ENCODE results near the gene ACVR2A.

The ACVR2A gene

DNA sequence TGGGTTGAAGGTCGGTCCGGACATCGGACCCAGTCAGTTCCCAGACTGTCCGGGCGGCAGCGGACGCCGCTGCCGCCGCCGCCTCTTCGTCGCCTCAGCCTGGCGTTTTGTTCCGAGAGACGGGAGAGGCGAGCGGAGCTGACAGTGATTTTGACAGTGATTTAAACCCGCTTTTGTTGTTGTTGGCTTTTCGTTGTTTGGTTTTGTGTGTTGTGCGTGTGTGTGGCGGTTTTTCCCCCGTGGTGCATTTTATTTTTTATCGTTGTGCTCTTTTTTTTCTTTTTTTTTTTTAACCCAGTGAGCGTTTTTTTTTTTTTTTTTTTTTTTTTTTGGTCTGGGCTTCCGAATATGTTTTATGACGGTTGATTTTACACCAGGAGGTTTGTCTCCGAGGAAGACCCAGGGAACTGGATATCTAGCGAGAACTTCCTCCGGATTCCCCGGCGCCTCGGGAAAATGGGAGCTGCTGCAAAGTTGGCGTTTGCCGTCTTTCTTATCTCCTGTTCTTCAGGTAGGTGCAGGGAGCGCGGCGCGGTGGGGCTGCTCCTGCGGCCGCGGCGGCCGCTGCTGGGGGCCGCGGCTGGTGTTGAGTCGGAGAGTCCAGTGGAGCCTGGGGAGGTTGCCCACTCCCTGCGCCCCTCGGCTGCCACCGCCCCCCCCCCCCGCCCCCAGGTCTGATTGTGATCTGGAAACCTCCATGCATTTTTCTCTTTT is at the start of gene ACVR2A:
Gene ACVR2A, plus strand, starts transcription at position 333 of the 714 bp plus-strand sequence. Its CDS starts 124 bp downstream, at position 457.
- DNase-seq (ENCODE audit: low read depth) = peak; percentile 50

DNA sequence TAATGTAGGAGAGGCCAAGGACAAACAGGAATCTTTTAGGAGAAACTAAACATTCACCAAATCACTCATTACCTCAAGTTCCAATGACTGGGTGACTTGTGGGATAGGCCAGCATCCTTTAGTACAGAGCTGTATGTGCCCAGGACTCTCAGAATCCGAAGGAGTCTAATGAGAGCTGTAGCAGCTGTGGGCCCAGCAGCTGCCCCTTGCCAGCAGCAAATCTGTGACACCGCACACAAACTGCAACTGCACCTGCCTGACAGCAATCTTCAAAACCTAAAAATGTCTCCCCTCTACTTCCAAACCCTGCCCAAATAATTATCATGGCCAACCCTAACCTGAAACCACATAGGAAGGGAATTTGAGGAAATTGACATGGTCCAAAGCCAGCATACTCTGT is 44.5 kb upstream of the ACVR2A start:
- no peak for DNase-seq (ENCODE audit: low read depth)

DNA sequence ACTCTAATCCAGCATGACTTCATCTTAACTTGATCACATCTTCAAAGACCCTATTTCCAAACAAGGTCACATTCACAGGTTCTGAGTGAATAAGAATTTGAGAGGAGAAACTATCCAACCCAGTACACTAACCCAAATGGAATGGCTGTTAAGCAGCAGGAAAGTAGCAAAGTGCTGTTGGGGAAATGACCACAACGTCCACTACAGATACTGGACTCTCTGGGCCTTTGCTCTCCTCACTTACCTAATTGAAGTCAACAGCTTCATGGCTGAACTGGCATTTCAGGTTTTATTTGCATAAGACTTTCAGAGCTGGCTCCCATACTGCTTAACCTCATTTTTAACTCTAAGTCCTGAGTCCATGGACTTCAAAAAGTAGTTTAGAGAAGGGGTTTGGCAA is 38.0 kb upstream of the ACVR2A start:
- peak; percentile 27 for DNase-seq (ENCODE audit: low read depth)

DNA sequence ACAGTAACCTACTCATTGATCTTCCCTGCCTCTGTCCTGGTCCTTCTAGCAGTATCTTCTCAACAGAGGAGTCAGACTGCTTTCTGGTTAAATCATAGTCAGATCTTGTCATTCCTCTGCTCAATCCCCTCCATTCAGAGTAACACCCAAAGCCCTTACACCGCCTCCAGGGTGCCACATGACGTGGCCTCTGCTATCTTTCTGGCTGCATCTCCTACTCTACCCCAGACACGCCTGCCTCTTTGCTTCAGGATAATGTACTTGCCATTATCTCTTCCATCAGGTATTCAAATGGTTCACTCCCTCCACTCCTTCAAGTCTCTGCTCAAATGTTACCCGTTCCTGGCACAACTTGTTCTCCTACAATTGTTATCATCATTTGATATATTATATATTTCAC is 36.3 kb upstream of the ACVR2A start:
- no peak for DNase-seq (ENCODE audit: low read depth)

DNA sequence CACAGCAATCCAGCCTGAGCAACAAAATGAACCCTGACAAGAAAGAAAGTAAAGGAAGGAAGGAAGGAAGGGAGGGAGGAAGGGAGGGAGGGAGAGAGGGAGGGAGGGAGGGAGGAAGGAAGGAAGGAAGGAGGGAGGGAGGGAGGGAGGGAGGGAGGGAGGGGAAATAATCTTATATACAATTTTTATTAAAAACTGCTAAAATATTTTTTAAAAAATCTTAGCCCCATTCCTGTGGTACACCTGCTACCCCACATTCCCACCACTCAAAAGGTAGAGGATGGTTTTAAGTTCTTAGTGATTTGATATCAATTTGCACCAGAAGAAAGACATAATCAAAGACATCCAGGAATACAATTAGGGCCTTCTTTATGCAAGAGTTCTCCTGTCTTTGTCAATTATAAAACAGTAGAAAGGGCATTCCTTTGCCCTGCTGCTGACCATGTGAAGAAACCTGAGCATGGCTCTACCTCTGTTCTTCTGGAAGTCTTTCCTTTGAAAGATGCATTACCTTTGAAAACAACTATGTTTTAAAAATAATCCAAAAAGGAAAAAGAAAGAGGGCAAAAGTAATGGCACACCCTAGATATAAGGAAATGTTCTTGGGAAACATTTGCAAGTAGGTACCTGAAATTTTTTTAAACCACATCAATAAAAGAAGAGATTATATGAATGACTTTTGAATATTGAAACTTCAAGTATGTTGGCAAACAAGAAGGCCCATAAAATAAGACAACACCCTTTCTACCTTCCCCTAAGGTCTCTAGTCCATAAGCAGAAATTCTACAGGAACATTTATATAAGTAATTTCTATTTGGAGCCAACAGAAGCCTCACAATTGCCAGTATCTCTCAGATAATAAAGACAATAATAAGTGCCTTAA is 33.7 kb upstream of the ACVR2A start:
- DNase-seq (ENCODE audit: low read depth) = no peak

DNA sequence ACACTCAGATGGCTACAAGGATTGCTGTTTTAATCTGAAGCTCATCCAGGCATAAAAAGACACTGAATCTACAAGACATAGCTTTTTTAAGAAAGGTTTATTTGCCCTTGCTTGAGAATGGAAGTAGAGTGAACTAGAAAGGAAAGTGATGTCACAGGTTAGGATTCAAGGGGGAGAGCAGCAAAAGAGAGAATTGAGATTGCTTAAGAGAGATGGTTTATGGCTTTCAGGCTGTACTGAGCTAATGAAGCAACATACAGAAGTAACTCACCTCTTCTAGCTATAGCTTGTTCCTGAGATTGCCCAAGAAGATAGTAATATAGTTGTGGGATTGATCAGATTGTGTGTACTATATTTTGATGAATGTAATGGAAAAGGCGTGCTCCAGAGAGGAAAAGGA is 26.1 kb upstream of the ACVR2A start:
- DNase-seq (ENCODE audit: low read depth) = peak; percentile 18

DNA sequence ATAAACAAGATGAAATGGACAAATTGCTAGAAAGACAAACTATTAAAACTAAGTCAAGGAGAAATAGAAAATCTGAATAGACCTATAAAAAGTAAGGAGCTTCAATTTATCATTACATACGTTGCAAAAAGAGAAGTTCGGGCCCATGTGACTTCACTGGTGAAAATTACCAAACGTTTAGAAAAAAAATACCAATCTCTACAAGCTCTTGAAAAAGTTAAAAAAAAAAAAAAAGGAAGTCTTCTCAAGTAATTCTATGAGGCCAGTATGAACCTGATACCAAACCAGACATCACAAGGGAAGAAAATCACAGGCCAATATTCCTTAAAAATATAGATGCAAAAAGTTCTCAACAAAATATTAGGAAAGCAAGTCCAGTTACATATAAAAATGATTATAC is 20.2 kb upstream of the ACVR2A start:
- no peak for DNase-seq (ENCODE audit: low read depth)

DNA sequence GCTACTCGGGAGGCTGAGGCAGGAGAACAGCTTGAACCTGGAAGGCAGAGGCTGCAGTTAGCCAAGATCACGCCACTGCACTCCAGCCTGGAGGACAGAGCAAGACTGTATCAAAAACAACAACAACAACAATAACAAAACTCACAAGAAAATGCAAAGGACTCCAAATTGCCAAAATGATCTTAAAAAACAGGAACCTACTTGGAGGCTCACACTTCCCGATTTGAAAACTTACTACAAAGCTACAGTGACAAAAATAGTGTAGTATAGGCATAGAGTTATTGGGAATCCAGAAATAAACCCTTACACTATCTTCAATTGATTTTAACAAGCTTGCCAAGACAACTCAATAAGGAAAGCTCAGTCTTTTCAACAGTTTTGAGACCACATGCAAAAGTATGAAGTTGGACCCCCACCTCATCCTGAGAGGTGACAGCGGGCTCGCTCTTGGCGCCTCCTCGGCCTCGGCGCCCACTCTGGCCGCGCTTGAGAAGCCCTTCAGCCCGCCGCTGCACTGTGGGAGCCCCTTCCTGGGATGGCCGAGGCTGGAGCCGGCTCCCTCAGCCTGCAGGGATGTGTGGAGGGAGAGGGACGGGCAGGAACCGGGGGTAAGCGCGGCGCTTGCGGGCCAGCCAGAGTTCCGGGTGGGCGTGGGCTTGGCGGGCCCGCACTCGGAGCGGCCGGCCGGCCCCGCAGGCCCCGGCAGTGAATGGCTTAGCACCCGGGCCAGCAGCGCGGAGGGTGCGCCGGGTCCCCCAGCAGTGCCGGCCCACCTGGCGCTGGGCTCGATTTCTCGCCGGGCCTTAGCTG is 18.3 kb upstream of the ACVR2A start:
- DNase-seq (ENCODE audit: low read depth) = no peak

DNA sequence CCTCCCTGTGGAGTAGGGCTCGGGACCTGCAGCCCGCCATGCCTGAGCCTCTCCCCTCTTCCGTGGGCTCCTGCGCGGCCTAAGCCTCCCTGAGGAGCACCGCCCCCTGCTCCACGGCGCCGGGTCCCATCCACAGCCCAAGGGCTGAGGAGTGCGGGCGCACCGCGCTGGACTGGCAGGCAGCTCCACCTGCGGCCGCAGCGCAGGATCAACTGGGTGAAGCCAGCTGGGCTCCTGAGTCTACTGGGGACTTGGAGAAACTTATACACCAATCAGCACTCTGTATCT is 17.8 kb upstream of the ACVR2A start:
- DNase-seq (ENCODE audit: low read depth) = no peak

DNA sequence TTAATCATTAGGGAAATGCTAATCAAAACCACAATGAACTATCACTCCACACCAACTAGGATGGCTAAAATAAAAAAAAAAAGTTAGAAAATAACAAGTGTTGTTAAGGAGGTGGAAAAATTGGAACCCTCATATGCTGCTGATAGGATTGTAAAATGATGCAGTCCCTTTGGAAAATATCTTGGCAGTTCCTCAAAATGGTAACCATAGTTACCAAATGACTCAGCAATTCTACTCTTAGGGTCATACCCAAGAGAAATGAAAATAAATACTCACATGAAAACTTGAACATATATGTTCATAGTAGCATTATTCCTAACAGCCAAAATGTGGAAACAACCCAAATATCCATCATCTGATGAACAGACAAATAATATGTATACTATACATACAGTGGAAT is 15.7 kb upstream of the ACVR2A start:
- DNase-seq (ENCODE audit: low read depth) = peak; percentile 85

DNA sequence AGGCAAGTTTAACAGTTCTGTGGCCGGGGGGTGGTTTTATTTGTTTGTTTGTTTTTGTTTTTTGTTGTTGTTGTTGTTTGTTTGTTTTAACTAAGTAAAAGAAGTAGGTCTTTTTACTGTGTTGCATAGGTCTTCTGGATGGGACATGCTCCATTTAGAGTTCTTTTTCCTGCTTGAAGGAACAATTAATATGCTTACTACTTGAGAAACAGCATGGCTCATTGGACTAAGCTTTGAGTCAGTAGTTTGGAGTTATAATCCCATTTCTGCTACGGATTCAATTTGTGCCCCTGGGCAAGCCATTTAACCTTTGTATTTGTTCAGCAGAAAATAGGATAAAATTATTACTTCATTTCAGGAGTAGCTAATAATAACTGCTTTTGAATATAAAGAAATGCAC is 8.7 kb upstream of the ACVR2A start:
- no peak for DNase-seq (ENCODE audit: low read depth)

DNA sequence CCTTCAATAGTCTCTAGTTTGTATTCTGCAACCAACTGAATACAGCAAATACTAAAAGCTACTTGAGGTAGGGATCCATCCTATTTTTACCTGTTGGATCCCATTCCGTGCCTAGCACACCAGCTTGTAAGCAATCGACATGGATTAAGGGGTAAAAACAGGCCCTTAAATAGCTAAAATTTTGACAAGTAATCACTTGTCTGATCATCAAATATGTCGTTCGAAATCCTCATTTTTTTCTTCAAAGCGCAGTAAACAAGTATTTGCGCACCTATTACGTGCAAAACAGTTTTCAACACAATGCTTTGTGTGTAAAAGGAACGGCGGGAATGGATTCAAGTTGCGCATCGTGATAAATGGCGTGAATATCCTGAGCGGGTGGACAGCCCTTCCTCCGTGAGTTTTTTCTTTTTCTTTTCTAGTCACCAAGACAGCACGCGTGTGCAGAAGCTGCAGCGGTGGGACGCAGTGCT is 1.4 kb upstream of the ACVR2A start:
- DNase-seq (ENCODE audit: low read depth) = no peak

DNA sequence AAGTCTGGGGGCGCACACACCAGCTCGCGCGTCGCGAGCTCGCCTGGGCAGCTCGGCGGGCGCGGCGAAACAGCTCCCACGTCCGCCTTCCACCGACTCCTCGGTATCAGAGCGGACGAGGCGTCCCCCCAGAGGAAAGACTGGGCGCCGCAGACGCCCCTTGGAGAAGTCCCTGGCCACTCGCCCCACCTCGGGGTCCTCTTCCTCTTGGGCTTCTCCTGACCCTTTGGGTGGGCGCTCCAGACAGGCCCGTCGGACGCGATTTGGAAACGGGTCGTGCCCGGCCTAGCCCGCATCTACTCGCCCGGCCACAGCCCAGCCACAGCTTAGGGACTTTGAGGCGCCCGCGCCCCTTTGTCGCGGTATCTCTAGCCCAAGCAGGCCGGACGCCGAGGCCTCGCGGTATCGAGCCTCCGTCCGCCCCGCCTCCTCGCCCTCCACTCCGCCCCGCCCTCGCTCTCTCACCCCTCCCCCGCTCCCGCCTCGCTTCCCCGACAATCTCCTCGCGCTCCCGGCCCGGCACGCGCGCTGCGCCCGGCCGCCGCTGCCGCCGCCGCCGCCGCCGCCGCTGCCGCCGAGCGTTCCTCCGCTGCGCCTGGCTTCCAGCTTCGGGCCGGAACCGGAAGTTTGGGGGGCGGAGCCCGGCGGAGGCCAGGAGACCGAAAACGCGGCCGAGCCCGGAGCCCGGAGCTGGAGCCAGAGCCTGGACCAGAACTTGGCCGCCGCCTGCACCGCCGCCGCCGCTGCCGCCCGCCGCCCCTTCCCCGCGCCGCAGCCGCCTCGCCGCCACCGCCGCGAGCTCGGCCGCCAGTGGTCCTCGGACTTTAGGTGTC is 749 bp upstream of the ACVR2A start:
- DNase-seq (ENCODE audit: low read depth) = peak; percentile 90

DNA sequence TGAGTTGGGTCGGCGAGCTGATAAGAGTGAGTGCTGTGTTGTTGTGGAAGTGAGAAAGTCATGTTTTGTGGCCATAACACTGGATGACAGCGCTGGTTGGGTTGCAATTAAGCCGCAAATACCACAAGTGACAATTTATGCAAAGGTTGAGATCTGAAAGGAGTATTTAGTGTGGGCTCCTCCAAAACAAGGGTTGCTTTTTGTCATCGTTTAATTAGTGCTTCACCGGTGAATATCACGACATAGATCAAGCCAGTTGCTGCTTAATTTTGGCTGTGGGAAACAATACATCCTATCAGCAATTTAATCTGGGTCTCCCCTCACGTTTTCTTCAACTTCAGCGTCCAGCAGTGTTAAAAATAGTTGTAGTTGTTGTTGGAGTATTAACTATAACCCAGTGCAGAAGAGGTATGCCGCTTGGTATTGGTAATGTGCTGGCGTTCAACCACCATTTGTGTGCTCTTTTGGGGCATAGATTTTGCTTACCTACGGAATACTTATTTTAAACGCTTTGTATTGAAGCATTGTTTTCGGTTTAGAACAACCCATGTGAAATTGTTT is 662 bp downstream of the ACVR2A start:
- DNase-seq (ENCODE audit: low read depth) = peak; percentile 22

DNA sequence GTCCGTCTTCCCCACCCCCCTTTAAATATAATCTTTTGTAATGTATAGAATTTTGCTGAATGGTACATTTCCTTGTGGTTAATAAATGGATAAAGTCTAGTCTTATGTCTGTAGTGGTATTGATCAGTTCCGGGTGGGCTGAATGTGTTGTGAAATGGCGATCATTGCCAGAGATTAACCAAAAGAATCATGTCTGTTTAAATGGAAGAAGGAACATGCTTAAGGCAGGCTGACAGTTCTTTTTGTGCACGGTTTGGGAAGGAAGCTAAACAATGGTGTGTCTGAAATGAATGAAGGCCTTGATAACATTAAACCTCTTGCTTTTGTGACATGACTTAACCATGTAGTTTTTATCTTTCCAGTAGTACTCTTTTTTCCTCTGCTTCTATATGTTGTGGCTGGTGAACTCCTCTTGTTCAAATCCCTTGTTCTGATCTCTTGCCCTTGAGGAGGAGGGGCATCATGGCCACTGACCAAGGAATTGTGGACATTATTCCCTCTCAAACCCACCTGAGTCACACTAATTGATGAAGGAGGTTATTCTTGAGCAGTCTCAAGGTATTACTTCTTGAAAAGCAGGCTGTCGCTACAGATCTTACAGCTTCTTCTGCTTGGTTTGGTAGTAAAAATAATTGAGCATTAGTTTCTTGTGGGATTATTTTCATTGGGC is 1.7 kb downstream of the ACVR2A start:
- peak; percentile 12 for DNase-seq (ENCODE audit: low read depth)

DNA sequence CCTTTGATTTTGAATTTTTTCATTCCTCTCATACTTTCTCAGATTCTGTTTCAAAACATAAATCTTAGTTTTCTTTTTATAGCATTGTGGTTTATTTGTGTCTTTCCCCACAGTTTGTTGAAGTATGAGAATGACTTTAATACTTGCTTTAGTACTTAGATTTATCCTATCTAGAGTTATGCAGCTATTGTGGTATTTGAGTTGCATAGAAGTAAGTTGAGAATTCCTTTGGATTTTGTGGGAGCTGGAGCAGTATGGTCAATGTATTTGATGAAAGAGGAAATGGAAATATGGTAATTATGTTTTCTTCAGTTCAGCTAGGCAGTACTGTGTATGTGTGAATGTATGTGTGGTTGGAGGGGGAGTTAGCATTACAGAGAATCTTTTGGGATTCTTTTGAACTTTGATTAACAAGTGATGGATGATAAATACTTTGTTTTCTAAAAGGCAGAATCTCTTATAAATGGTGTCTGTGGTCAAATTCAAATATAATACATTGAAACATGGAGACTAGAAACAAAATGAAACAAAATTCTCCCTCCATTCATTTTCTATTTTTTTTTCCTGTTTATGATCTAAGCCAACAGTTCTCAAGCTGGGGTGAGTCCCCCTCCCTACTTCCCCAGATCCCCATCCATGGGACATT is 3.0 kb downstream of the ACVR2A start:
- DNase-seq (ENCODE audit: low read depth) = no peak

DNA sequence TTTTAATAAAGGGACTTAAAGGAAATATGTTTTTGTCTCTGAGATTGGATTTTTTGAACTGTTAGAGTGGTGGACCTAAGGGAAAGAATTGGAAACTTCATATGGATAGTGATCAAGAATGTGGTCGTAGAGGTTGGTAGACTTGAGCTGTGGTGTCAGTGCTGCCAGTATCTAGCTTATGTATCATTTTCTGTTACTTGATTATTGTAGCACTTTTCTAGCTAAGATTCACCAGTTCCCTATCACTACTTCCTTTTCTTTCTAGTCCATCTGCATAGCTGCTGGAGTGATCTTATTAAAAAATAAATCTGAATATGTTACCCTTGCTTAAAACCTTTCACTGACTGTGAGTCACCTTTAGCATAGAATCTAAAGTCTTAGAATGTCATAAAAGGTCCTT is 6.0 kb downstream of the ACVR2A start:
- DNase-seq (ENCODE audit: low read depth) = no peak

DNA sequence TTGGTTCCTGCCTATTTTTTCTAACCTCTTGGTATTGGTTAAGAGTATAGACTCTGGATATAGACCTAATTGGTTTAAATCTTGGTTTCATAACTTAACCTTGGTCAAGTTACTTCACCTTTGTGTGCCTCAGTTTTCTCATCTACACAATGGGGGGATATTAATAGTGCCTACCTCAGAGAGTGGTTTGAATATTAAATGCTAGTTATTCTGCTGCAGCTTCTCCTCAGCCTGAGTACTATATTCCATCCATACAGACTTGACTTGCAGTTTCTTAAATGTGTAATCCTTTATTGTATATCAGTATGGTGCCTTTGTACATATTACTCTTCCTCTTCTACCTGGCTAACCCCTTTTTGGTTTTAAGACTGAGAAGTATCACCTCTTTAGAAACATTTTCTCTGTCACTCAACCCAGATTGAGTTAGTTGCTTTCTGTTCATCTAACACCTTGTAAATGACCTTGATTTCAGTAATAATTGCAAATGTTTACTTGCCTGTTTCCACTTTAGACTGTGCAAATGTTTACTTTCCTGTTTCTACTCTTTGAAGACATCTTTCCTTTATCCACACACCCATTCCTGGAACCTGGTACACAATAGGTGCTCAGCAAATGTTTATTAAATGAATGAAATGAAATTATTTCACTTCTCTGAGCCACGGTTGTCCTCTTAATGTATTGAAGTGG is 6.6 kb downstream of the ACVR2A start:
- no peak for DNase-seq (ENCODE audit: low read depth)

DNA sequence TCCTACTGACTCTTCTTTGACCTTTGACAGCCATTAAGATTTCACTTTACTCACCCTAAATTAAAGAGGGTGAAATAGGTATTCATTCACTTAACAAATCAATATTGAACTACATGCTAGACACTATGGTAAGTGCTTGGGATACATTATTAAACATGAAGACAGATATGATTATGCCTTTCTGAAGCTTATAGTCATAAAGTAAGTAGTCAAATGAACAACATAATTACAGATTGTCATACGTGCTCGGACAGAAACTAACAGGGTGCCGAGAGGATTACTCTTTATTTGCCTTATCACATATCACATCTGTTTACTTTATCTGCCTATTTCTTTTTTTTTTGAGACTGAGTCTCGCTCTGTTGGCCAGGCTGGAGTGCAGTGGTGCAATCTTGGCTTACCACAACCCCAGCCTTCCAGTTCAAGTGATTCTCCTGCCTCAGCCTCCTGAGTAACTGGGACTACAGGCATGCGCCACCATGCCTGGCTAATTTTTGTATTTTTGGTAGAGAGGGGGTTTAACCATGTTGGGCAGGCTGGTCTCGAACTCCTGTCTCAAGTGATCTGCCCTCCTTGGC is 9.8 kb downstream of the ACVR2A start:
- no peak for DNase-seq (ENCODE audit: low read depth)

Data from iris pigment epithelial cell (primary cell).